Measurements from ENCODE around the gene ACBD4. TPM values are rescaled to one million over a fixed set of nuclear protein-coding genes. Genes with fewer than 3 reads are reported as not detected.

The ACBD4 gene
- total RNA-seq, 2 donors from 2014 or later = 20.8 to 21.1 TPM

DNA sequence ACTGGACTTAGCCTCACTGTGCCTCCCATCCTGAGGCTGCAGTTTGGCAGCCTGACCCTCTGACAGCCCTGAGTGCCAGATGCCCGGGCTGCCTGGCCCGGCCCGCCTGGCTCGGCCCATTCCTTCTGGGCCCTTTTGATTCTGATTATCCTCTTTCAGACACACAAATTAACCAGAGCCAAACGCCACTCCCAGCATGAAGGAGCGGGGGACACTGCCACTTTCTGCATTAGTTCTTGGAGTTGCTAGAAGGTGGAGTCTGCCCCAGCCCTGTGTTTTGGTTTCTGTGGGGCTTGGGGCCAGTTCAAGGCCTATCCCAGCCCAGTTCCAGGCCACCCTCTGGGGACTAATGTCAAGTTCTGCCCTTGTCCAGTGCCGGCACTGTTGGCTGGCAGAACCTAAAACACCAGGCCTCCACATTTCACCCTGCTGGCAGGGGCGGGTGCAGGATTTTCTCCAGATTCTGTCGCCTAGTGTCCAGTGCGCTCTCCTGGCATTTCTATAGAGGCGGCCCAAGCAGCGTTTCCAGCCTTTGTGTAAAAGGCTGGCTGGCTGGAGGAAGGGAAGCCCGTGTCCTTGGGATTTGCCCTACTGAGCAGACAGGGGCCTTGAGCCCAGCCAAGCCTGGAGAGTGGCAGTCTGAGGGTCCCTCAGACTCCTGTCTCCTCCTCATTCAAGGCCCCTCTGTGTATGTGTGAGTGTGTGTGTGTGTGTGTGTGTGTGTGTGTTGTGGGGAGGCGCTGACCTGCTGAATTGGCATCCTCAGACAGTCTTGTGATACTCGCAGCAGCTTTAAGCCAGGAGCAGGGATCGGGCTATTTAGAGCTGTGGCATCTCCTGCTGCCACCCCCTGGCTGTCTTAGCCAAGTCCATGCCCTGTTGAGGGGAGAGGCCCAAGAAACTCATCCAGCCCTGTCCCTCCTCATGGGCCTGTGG is 24.5 kb upstream of the ACBD4 start:
- intact Hi-C loops (cut with DNase I) = no loop called here
- no peak for ATAC-seq
- WGBS, 2 donors = 72 to 92% methylated on average over 6 to 16 of the region's 16 CpGs
- H3K27ac ChIP-seq = no peak overlapping the region
- H3K36me3 ChIP-seq (replicated peaks in 1 of 2; ENCODE audit: insufficient read depth in 1 of 2, low read depth in 2 of 2) = peaks cover 0 to 19% of the 10 kb centered on the region in 2 donors
- H3K9me3 ChIP-seq = no peaks in the 10 kb centered on the region
- no peak for DNase-seq
- TF ChIP-seq POLR2A (IDR thresholded peaks at IDR 0.05) = no peak
- TF ChIP-seq, protein P1, sequence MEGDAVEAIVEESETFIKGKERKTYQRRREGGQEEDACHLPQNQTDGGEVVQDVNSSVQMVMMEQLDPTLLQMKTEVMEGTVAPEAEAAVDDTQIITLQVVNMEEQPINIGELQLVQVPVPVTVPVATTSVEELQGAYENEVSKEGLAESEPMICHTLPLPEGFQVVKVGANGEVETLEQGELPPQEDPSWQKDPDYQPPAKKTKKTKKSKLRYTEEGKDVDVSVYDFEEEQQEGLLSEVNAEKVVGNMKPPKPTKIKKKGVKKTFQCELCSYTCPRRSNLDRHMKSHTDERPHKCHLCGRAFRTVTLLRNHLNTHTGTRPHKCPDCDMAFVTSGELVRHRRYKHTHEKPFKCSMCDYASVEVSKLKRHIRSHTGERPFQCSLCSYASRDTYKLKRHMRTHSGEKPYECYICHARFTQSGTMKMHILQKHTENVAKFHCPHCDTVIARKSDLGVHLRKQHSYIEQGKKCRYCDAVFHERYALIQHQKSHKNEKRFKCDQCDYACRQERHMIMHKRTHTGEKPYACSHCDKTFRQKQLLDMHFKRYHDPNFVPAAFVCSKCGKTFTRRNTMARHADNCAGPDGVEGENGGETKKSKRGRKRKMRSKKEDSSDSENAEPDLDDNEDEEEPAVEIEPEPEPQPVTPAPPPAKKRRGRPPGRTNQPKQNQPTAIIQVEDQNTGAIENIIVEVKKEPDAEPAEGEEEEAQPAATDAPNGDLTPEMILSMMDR (IDR thresholded peaks at IDR 0.05) = no peak
- no peaks in the 10 kb centered on the region for H3K27me3 ChIP-seq
- no peaks in the 10 kb centered on the region for H3K4me1 ChIP-seq
- H3K4me3 ChIP-seq = no peak overlapping the region

GRCh38 chr17:45111850-45112249 is 23.6 kb upstream of the ACBD4 start:
- Histone ChIP-seq H3K27me3 (no peaks in the 10 kb centered on the region), H3K9me3 (no peaks in the 10 kb centered on the region), H3K27ac (no peak overlapping the region), H3K4me1 (no peaks in the 10 kb centered on the region), H3K4me3 (no peak overlapping the region), H3K36me3 (replicated peaks in 1 of 2; ENCODE audit: insufficient read depth in 1 of 2, low read depth in 2 of 2) (peaks cover 0 to 10% of the 10 kb centered on the region in 2 donors)
- no peak for TF ChIP-seq POLR2A (IDR thresholded peaks at IDR 0.05)
- TF ChIP-seq, protein P1 (IDR thresholded peaks at IDR 0.05) = no peak
- DNase-seq (no peak), ATAC-seq (no peak)
- intact Hi-C loops (cut with DNase I) = no loop called here
- 86 to 88% methylated on average over 11 of the region's 11 CpGs for WGBS, 2 donors

GRCh38 chr17:45112559-45113423 is 22.7 kb upstream of the ACBD4 start:
- intact Hi-C loops (cut with DNase I) = no loop called here
- DNase-seq (no peak), ATAC-seq (no peak)
- Histone ChIP-seq H3K36me3 (replicated peaks in 1 of 2; ENCODE audit: insufficient read depth in 1 of 2, low read depth in 2 of 2) (peaks cover 0 to 4% of the 10 kb centered on the region in 2 donors), H3K4me1 (no peaks in the 10 kb centered on the region), H3K27me3 (no peaks in the 10 kb centered on the region), H3K4me3 (no peak overlapping the region), H3K9me3 (no peaks in the 10 kb centered on the region), H3K27ac (no peak overlapping the region)
- WGBS, 2 donors = 89 to 94% methylated on average over 9 to 23 of the region's 23 CpGs
- no peak for TF ChIP-seq POLR2A (IDR thresholded peaks at IDR 0.05)
- TF ChIP-seq, protein P1 (IDR thresholded peaks at IDR 0.05) = no peak

GRCh38 chr17:45113424-45113754 is 22.1 kb upstream of the ACBD4 start:
- Histone ChIP-seq H3K36me3 (replicated peaks in 1 of 2; ENCODE audit: insufficient read depth in 1 of 2, low read depth in 2 of 2) (no peaks in the 10 kb centered on the region), H3K9me3 (no peaks in the 10 kb centered on the region), H3K27ac (no peak overlapping the region), H3K4me3 (no peak overlapping the region), H3K27me3 (no peaks in the 10 kb centered on the region), H3K4me1 (no peaks in the 10 kb centered on the region)
- no peak for TF ChIP-seq POLR2A (IDR thresholded peaks at IDR 0.05)
- TF ChIP-seq, protein P1 (IDR thresholded peaks at IDR 0.05) = no peak
- DNase-seq (no peak), ATAC-seq (no peak)
- intact Hi-C loops (cut with DNase I) = no loop called here
- 78% methylated on average over 9 of the region's 9 CpGs; no CpG with 5 or more reads in 1 of the 2 donors for WGBS, 2 donors

Measured in body of pancreas (tissue), 4 donors.